GM10847 (cell line): ENCODE results near the gene TRIM17.

Source experiments
- POLR2A ChIP-seq: IDR thresholded peaks from 2 replicates; pipeline ENCODE4 v1.6.1; 2011; ENCODE audit not compliant: insufficient read length; ENCODE audit errors: extremely low read depth

TRIM17 gene

GRCh38 chr1:228401782-228402640 lies 14.7 kb downstream of the TRIM17 start:
- TF ChIP-seq POLR2A = no peak

- TF ChIP-seq POLR2A = no peak
Measured at GRCh38 chr1:228400692-228401454, 15.8 kb downstream of the TRIM17 start.

GRCh38 chr1:228400237-228400651 lies 16.4 kb downstream of the TRIM17 start:
- TF ChIP-seq POLR2A = no peak

GRCh38 chr1:228399531-228400236 lies 17.0 kb downstream of the TRIM17 start:
- no peak for TF ChIP-seq POLR2A

- TF ChIP-seq POLR2A = no peak
Measured at GRCh38 chr1:228398741-228399461, 17.8 kb downstream of the TRIM17 start.

- no peak for TF ChIP-seq POLR2A
Measured at GRCh38 chr1:228397966-228398365, 18.7 kb downstream of the TRIM17 start.

- TF ChIP-seq POLR2A = no peak
Measured at GRCh38 chr1:228396770-228397662, 19.6 kb downstream of the TRIM17 start.

- TF ChIP-seq POLR2A = no peak
Measured at GRCh38 chr1:228394571-228395394, 21.9 kb downstream of the TRIM17 start.

GRCh38 chr1:228393811-228394570 lies 22.7 kb downstream of the TRIM17 start:
- no peak for TF ChIP-seq POLR2A

- no peak for TF ChIP-seq POLR2A
Measured at GRCh38 chr1:228393268-228393701, 23.4 kb downstream of the TRIM17 start.

- TF ChIP-seq POLR2A = no peak
Measured at GRCh38 chr1:228392111-228392936, 24.3 kb downstream of the TRIM17 start.
